Tibial artery (tissue), 4 donors: Measurements from ENCODE around the gene RARS1.
"Not testable (repeated sequence)": the region's sequence is repeated elsewhere in the genome, so short reads cannot be mapped to it uniquely, and the experiment has no call there.

Source experiments
- DNase-seq, 2 donors: peaks; one replicate each; pipeline ENCODE4 v3.0.0-alpha.2; 2019
- H3K27ac ChIP-seq, 2 donors: fragments of 200-600 bp; sonication (generic) in 1 of 2; 1 replicate in 1 of 2; 2 replicates in 1 of 2; pipeline ENCODE4 v1.5.1; 2018 to 2019; ENCODE audit warnings: mild to moderate bottlenecking in 1 of 2
- H3K27me3 ChIP-seq, 2 donors: fragments of 200-600 bp; sonication (generic) in 1 of 2; one replicate each; pipeline versions ENCODE4 v1.5.1 to v1.6.0; 2016 to 2019
- H3K36me3 ChIP-seq, 3 donors: fragments of 200-600 bp; sonication (generic) in 2 of 3; one replicate each; pipeline ENCODE4 v1.5.1; 2016 to 2019; ENCODE audit warnings: mild to moderate bottlenecking in 2 of 3
- H3K4me1 ChIP-seq, 4 donors: fragments of 200-600 bp; sonication (generic) in 2 of 4; 1 replicate in 3 of 4; 2 replicates in 1 of 4; pipeline ENCODE4 v1.5.1; 2016 to 2019
- H3K4me3 ChIP-seq, 2 donors: fragments of 200-600 bp; sonication (generic) in 1 of 2; 1 replicate in 1 of 2; 2 replicates in 1 of 2; pipeline ENCODE4 v1.5.1; 2018 to 2019; ENCODE audit warnings: mild to moderate bottlenecking in 2 of 2
- H3K9me3 ChIP-seq, 3 donors: fragments of 200-600 bp; sonication (generic) in 1 of 3; one replicate each; pipeline ENCODE4 v1.5.1; 2016 to 2019
- intact Hi-C: fragments of 100-400 bp; cut with DNase I; formaldehyde crosslinking; loops from one replicate; pipeline ENCODE4 v1.15.0; 2023; ENCODE audit warnings: low total_unique reads
- TF ChIP-seq, protein P1 (sequence below), 2 experiments: fragments of 200-600 bp in 1 of 2; fragments of 450-650 bp in 1 of 2; IDR thresholded peaks; one replicate each; pipeline ENCODE4 v1.5.1; 2017 to 2019; ENCODE audit warnings: antibody characterized with exemption in 2 of 2, mild to moderate bottlenecking in 1 of 2, moderate library complexity in 1 of 2

The RARS1 gene

DNA sequence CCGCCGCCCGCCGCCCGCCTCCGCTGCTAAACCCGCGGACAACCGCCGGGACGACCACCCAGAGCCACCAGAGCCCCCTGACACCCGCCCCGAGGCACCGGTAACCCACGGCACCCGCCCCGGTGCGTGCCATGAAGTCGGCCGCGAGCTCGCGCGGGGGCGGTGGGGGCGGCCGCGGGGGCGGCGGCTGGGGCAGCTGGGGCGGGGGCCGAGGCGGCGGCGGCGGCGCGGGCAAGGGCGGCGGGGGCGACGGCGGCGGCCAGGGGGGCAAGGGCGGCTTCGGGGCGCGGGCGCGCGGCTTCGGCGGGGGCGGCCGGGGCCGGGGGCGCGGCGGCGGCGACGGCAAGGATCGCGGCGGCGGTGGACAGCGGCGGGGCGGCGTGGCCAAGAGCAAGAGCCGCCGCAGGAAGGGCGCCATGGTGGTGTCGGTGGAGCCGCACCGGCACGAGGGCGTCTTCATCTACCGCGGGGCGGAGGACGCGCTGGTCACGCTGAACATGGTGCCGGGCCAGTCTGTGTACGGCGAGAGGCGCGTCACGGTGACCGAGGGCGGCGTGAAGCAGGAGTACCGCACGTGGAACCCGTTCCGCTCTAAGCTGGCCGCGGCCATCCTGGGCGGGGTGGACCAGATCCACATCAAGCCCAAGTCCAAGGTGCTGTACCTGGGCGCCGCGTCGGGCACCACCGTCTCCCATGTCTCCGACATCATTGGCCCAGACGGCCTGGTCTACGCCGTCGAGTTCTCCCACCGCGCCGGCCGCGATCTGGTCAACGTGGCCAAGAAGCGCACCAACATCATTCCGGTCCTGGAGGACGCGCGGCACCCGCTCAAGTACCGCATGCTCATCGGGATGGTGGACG lies 43.3 kb downstream of the RARS1 start:
- peaks cover 0 to 12% (median 6%) of the 10 kb centered on the region in 4 donors for H3K4me1 ChIP-seq
- peaks cover 0 to 6% (median 0%) of the 10 kb centered on the region in 3 donors for H3K9me3 ChIP-seq
- no peak for DNase-seq
- peaks cover 0 to 49% of the 10 kb centered on the region in 2 donors for H3K27me3 ChIP-seq
- TF ChIP-seq, protein P1, sequence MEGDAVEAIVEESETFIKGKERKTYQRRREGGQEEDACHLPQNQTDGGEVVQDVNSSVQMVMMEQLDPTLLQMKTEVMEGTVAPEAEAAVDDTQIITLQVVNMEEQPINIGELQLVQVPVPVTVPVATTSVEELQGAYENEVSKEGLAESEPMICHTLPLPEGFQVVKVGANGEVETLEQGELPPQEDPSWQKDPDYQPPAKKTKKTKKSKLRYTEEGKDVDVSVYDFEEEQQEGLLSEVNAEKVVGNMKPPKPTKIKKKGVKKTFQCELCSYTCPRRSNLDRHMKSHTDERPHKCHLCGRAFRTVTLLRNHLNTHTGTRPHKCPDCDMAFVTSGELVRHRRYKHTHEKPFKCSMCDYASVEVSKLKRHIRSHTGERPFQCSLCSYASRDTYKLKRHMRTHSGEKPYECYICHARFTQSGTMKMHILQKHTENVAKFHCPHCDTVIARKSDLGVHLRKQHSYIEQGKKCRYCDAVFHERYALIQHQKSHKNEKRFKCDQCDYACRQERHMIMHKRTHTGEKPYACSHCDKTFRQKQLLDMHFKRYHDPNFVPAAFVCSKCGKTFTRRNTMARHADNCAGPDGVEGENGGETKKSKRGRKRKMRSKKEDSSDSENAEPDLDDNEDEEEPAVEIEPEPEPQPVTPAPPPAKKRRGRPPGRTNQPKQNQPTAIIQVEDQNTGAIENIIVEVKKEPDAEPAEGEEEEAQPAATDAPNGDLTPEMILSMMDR (IDR thresholded peaks at IDR 0.05): no peak
- intact Hi-C loops: no loop called here
- H3K27ac ChIP-seq: no peak overlapping the region
- H3K4me3 ChIP-seq: peak overlapping the region; percentile 35 to 52
- no peaks in the 10 kb centered on the region for H3K36me3 ChIP-seq

DNA sequence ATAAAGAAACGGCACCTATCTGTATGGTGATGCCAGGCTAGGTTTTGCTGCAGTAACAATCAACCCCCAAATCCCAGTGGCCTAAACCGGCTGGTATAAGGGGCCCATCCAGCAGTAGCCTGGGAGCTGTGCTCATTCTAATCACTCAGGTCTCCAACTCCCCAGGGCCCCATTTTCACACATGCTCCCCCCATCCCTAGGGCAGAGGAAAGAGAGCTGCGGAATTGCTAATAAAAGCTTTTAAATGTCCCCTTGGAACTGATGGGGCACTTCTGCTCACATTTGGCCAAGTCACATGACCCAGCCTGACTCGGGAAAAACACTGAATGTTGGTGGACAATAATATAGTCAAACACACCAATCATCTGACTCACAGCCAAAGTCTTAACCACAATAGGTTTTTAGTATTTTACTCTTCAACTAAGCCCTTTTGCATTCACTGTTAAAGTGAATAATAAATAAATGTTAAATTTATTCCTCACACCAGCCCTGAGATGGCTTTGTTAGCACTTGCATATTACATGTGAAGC lies 44.4 kb downstream of the RARS1 start:
- H3K27me3 ChIP-seq: peaks cover 0 to 49% of the 10 kb centered on the region in 2 donors
- peaks cover 0 to 12% (median 6%) of the 10 kb centered on the region in 4 donors for H3K4me1 ChIP-seq
- intact Hi-C loops: no loop called here
- TF ChIP-seq, protein P1 (IDR thresholded peaks at IDR 0.05): no peak
- peaks cover 0 to 6% (median 0%) of the 10 kb centered on the region in 3 donors for H3K9me3 ChIP-seq
- no peak overlapping the region for H3K4me3 ChIP-seq
- no peaks in the 10 kb centered on the region for H3K36me3 ChIP-seq
- no peak for DNase-seq
- H3K27ac ChIP-seq: no peak overlapping the region

DNA sequence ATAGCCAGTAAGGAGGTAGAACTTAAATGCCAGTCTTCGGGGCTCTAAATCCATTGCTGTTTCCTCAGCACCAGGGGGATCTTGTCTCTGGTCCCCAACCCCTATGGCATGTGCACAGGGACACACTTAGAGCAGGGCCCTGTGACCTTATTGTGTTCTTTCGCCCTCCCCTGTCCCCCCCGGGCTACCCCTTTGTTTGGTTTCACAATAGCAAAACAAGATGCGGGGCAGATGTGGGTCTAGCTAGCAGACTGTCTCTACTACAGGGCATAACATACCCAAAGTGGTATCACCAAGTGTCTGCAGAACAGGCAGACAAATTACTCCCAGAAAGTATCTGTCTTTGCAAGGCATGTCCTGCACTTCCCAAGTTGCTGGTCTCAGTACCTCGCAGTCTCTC lies 44.9 kb downstream of the RARS1 start:
- TF ChIP-seq, protein P1 (IDR thresholded peaks at IDR 0.05): no peak
- H3K9me3 ChIP-seq: peaks cover 0 to 6% (median 0%) of the 10 kb centered on the region in 3 donors
- H3K4me3 ChIP-seq: no peak overlapping the region
- peaks cover 0 to 49% of the 10 kb centered on the region in 2 donors for H3K27me3 ChIP-seq
- H3K36me3 ChIP-seq: no peaks in the 10 kb centered on the region
- intact Hi-C loops: no loop called here
- DNase-seq: no peak
- H3K27ac ChIP-seq: no peak overlapping the region
- peaks cover 0 to 12% (median 6%) of the 10 kb centered on the region in 4 donors for H3K4me1 ChIP-seq

DNA sequence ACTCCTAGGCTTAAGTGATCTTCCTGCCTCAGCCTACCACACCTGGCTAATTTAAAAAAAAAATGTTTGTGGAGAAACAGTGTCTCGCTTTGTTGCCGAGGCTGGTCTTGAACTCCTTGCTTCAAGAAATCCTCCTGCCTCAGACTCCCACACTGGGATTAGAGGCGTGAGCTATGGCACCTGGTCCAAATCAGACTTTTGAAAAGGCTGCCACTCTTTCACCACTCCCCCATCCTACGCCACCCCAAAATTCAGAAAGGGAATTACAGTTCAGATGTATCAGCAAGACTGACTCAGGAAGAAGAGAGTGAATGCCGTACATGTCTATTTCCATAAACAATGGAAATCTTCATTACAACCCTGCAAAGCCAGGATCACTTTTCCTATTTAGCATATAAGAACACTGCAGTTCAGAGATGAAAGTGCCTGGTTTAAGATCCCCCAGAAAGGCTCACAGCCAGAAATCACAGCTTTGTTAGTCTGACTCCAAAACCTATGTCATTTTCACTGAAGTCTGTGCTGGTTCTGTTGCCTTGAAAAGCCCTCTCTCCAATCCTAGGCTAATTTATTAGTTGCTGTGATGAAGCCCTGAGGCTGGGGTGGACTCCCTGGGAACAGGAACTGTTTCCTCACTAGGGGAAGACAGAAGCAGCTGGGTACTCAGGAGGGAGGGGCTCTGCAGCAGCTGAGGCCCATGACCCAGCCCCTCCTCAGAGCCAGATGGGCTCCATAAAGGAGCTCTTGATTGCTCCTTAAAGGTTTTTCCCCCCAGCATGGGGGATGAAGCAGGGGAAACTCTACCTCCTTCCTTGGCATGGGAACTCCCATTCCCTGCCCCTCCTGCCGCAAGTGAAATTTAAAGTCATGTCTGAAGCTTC lies 46.0 kb downstream of the RARS1 start:
- Histone ChIP-seq H3K36me3 (no peaks in the 10 kb centered on the region), H3K4me3 (no peak overlapping the region), H3K27me3 (peaks cover 0 to 49% of the 10 kb centered on the region in 2 donors), H3K9me3 (peaks cover 0 to 6% (median 0%) of the 10 kb centered on the region in 3 donors), H3K27ac (no peak overlapping the region), H3K4me1 (peaks cover 0 to 12% (median 6%) of the 10 kb centered on the region in 4 donors)
- intact Hi-C loops: no loop called here
- no peak for DNase-seq
- TF ChIP-seq, protein P1 (IDR thresholded peaks at IDR 0.05): no peak

DNA sequence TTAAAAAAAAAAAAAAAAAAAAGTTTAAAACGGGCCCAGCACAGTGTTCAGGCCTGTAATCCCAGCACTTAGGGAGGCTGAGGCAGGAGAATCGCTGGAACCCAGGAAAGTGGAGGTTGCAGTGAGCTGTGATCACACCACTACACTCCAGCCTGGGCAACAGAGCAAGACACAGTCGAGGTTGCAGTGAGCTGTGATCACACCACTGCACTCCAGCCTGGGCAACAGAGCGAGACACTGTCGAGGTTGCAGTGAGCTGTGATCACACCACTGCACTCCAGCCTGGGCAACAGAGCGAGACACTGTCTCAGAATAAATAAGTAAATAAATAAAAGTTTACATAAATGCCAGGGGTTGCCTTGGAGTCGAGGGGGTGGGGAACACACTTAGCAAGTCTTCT lies 48.1 kb downstream of the RARS1 start:
- DNase-seq, intact Hi-C loops, H3K9me3 ChIP-seq, H3K27ac ChIP-seq, H3K4me1 ChIP-seq, H3K36me3 ChIP-seq, H3K4me3 ChIP-seq: not testable (repeated sequence)
- H3K27me3 ChIP-seq: peaks cover 0 to 42% of the 10 kb centered on the region in 2 donors
